Activated T-cell treated with anti-CD3 and anti-CD28 coated beads for 48 hours (primary cell): ENCODE measurements around the gene SAMD7.
A peak's percentile ranks its signal among the peaks of the same experiment; 100 is the strongest.

Experiments
- DNase-seq: peaks from one replicate; pipeline ENCODE4 v3.0.0-alpha.2; 2020; ENCODE audit warnings: low read depth

The SAMD7 gene

GRCh38 chr3:169966428-169966950, 55.1 kb downstream of the SAMD7 start, which contains the start of gene SEC62:
TSS of gene SEC62 (plus strand) at chr3:169966807. CDS start at chr3:169966823, 16 bp downstream.
- peak; percentile 90 for DNase-seq

DNA sequence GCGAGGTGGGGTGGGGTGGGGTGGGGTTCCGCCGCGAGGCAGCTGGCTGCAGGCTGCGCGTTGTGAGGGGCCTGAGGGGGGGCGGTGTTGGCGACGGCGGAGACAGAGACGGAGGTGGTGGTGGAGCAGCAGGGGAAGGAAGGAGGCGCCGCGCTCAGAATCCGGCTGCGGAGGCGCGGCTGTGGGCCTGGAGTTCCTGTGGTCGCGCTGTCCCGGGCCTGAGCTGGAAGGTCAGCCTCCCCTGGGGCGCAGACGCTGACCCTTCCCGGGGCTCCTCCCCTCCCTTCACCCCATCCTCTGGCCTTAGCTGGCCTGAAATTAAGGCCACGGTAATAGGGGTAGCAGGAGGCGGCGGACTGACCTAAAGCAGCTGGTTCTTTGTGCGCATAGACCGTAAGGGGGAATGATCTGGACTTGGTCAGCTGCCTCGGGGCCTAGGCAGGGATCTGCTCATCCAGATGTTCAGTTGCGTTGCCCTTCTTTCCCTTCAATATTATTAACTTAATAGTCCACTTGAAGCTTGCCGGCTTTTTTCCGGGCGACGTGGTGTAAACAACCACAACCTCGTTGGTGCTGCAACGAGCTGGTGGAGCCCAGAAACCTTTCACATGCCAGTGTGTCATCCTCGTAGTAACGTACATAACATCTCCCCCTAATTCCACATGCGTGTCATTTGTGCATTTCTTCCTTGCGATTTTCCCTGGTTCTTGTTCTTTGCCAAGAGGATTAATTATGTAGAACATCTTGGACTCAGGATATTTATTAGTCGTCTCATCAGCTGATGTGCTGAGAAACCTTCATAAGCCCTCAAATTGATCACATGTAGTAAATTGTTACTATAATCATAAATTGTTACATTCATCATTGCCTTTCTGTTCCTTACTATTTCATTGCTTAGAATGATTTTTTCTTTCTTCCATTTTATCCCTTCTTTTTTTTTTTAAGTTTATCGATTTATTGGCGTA, 55.9 kb downstream of the SAMD7 start:
- peak; percentile 15 for DNase-seq

DNA sequence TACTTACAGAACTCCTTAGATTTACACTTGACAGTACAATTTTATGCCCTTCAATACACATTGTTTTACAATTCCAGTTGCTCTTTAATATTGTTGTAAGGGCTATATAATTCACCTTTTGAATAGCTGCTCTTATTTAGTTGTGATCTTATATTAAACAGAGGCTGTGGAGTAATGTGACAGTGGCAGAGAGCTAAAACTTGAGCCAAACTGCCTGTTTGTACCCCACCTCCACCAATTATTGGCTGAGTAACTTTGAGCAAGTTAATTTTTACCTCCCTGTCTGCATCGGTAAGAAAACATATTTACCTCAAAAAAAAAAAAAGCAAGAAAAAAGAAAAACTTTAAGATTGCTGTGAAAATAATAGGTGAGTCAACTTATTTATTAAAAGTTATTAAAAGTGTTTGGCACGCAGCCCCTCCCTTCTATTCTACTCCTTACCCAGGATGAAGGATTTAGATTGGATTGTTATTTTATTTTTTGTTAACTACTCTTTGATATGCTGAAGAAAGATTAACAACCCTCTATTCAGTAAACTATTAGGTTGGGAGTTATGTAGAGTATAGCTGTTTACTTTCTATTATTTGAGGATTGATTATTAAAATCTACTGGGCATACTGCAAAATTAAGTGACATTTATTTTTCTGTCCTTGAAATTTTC, 57.0 kb downstream of the SAMD7 start:
- no peak for DNase-seq

GRCh38 chr3:169969174-169970095, 58.1 kb downstream of the SAMD7 start:
- no peak for DNase-seq

GRCh38 chr3:169970847-169971246, 59.5 kb downstream of the SAMD7 start:
- DNase-seq = no peak

DNA sequence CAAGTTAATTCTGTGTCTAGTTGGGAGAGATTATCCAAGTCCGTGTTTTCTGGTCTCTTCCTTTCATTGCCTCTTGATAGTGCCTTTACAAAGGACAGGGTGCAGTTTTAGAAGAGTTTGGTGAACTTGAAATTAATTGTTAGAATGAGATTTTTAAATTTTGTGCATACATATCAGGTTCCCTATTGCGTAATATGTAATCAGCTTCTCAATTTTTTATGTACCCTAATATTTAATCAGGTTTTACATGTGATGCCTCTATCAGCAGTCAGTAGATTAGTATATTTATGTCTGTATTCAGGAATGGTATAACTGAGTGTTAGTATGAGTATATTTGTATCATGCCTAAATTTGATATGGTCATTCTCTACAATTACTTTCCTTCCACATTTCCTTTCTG, 60.1 kb downstream of the SAMD7 start:
- no peak for DNase-seq

GRCh38 chr3:169980055-169980454, 68.7 kb downstream of the SAMD7 start:
- DNase-seq = no peak

- DNase-seq = no peak
Observed at GRCh38 chr3:169984292-169984691, 72.9 kb downstream of the SAMD7 start.
